HepG2 (cell line): ENCODE data around the gene THRB. TPM values are rescaled to one million over a fixed set of nuclear protein-coding genes. Genes with fewer than 3 reads are reported as not detected.

Source experiments
- ARNTL ChIP-seq: sonication (generic); formaldehyde crosslinking; IDR thresholded peaks from 2 replicates; pipeline ENCODE4 v1.4.0; 2020; ENCODE audit warnings: mild to moderate bottlenecking, missing genetic modification reagents
- FLYWCH1 ChIP-seq: sonication (generic); formaldehyde crosslinking; IDR thresholded peaks from 2 replicates; pipeline ENCODE4 v1.8.1; 2023; ENCODE audit warnings: mild to moderate bottlenecking, missing genetic modification reagents
- GFI1 ChIP-seq: sonication (generic); formaldehyde crosslinking; IDR thresholded peaks from 2 replicates; pipeline ENCODE4 v1.5.0; 2020; ENCODE audit warnings: missing genetic modification reagents, mild to moderate bottlenecking, borderline replicate concordance
- HNRNPLL ChIP-seq: fragments of 200-400 bp; formaldehyde crosslinking; IDR thresholded peaks from 2 replicates; pipeline ENCODE4 v1.6.1; 2017; ENCODE audit warnings: mild to moderate bottlenecking, low read depth, low read length; ENCODE audit not compliant: poor library complexity, severe bottlenecking
- MTERF4 ChIP-seq: sonication (generic); formaldehyde crosslinking; IDR thresholded peaks from 2 replicates; pipeline ENCODE4 v1.8.0; 2023; ENCODE audit warnings: mild to moderate bottlenecking, missing genetic modification reagents
- MXD3 ChIP-seq: IDR thresholded peaks from 2 replicates; pipeline ENCODE4 v1.6.1; 2016; ENCODE audit warnings: mild to moderate bottlenecking, missing biosample characterization, missing genetic modification reagents
- NCOA1 ChIP-seq: sonication (generic); formaldehyde crosslinking; IDR thresholded peaks from 2 replicates; pipeline ENCODE4 v1.9.0; 2021; ENCODE audit warnings: missing genetic modification reagents
- POLR2A ChIP-seq, 2 experiments: IDR thresholded peaks; 2 replicates each; pipeline ENCODE4 v1.6.1; 2011; ENCODE audit warnings: low read depth in 2 of 2, low read length in 2 of 2, mild to moderate bottlenecking in 1 of 2, moderate library complexity in 1 of 2; ENCODE audit not compliant: insufficient read depth in 1 of 2
- PTBP1 ChIP-seq: fragments of 200-400 bp; formaldehyde crosslinking; IDR thresholded peaks from 2 replicates; pipeline ENCODE4 v1.6.1; 2018; ENCODE audit warnings: low read length, low read depth; ENCODE audit not compliant: poor library complexity, severe bottlenecking
- ZNF207 ChIP-seq: fragments of 450-650 bp; IDR thresholded peaks from 2 replicates; pipeline ENCODE4 v1.6.1; 2016; ENCODE audit warnings: antibody characterized with exemption, borderline replicate concordance
- ZNF276 ChIP-seq: sonication (generic); formaldehyde crosslinking; IDR thresholded peaks from 2 replicates; pipeline ENCODE4 v1.4.0; 2020; ENCODE audit warnings: mild to moderate bottlenecking, low read depth, missing genetic modification reagents
- ZNF329 ChIP-seq: sonication (generic); formaldehyde crosslinking; IDR thresholded peaks from 2 replicates; pipeline ENCODE4 v1.9.0; 2021; ENCODE audit warnings: low read depth, mild to moderate bottlenecking, missing genetic modification reagents
- ZNF570 ChIP-seq: sonication (generic); formaldehyde crosslinking; IDR thresholded peaks from 2 replicates; pipeline ENCODE4 v1.4.0; 2020; ENCODE audit warnings: mild to moderate bottlenecking, missing genetic modification reagents, borderline replicate concordance
- ZNF580 ChIP-seq: IDR thresholded peaks from 2 replicates; pipeline ENCODE4 v1.6.1; 2016; ENCODE audit warnings: low read depth, borderline replicate concordance
- ZNF766 ChIP-seq: sonication (generic); formaldehyde crosslinking; IDR thresholded peaks from 2 replicates; pipeline ENCODE4 v1.5.0; 2020; ENCODE audit warnings: missing genetic modification reagents, borderline replicate concordance
- polyA plus RNA-seq, 8 experiments: library from polyadenylated mRNA; depleted of rRNA in 3 of 8; stranded (reverse) in 7 of 8; unstranded in 1 of 8; fragments of >200 nt; fragmentation: Illumina TruSeq in 4 of 8; extraction: Trizol in 4 of 8; gene quantifications; 2 replicates each; pipeline versions ENCODE4 v1.2.1 to v1.2.3, GENCODE V29; 2011 to 2016; ENCODE audit warnings: low read depth in 4 of 8, missing spikeins in 1 of 8, mixed read lengths in 1 of 8; ENCODE audit not compliant: insufficient read depth in 1 of 8
- total RNA-seq, 5 experiments: library from RNA; depleted of rRNA; stranded (reverse); fragments of >200 nt; fragmentation: Illumina TruSeq; extraction: Trizol; gene quantifications; 2 replicates each; pipeline ENCODE4 v1.2.3, GENCODE V29; 2016; ENCODE audit warnings: low read depth in 1 of 5
- TF ChIP-seq, protein P1 (sequence below): sonication (generic); formaldehyde crosslinking; IDR thresholded peaks from 2 replicates; pipeline ENCODE4 v1.5.1; 2020; ENCODE audit warnings: mild to moderate bottlenecking, missing genetic modification reagents, moderate library complexity

THRB gene
- total and polyA plus RNA-seq, 2 of the 13 experiments (the other 11 are each of a cell fraction or from before 2014, with no cell fraction given) = 4.7 to 22.7 TPM

DNA sequence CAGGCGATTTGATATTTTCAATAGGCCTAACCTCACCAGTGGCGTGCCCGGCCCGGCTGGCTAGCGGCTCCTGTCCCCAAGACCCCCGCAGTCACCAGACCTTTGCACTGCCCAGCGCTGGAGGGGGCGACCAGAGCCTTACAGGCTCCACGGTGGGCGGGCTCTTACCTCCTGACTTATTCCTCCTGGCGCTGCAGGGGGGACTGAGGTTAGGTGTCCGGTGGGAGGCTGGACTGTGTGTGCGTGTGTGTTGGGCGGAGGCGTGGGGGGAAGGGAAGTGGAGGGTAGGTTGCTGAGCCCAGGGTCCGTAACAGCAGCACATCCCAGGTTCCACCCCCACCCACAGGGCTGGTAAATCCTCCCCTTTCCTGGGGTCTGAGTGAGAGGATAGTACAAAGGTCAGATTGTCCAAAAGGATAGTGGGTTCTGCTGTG, 27.5 kb upstream of the THRB start (continued):
- TF ChIP-seq ZNF207 (no peak), HNRNPLL (peak; percentile 44), ARNTL (CRISPR knock-in tag) (no peak), ZNF766 (0 out of 2 replicates have a peak, but pooled peaks have one; percentile 50), PTBP1 (no peak), MTERF4 (CRISPR knock-in tag) (no peak), ZNF580 (CRISPR knock-in tag) (peak; percentile 54; the same call in 1 of the 2 replicates), FLYWCH1 (CRISPR knock-in tag) (no peak), GFI1 (CRISPR knock-in tag) (0 out of 2 replicates have a peak, but pooled peaks have one; percentile 45), ZNF329 (CRISPR knock-in tag) (no peak), POLR2A (IDR thresholded peaks at IDR 0.05; ENCODE audit: insufficient read depth in 1 of 2, low read depth in 2 of 2, low read length in 2 of 2) (peak; percentile 44 to 78; a peak in 3 of 4 replicates), ZNF276 (no peak), MXD3 (CRISPR knock-in tag) (0 out of 2 replicates have a peak, but pooled peaks have one; percentile 3), NCOA1 (CRISPR knock-in tag) (no peak), ZNF570 (CRISPR knock-in tag) (no peak)
- TF ChIP-seq, protein P1, sequence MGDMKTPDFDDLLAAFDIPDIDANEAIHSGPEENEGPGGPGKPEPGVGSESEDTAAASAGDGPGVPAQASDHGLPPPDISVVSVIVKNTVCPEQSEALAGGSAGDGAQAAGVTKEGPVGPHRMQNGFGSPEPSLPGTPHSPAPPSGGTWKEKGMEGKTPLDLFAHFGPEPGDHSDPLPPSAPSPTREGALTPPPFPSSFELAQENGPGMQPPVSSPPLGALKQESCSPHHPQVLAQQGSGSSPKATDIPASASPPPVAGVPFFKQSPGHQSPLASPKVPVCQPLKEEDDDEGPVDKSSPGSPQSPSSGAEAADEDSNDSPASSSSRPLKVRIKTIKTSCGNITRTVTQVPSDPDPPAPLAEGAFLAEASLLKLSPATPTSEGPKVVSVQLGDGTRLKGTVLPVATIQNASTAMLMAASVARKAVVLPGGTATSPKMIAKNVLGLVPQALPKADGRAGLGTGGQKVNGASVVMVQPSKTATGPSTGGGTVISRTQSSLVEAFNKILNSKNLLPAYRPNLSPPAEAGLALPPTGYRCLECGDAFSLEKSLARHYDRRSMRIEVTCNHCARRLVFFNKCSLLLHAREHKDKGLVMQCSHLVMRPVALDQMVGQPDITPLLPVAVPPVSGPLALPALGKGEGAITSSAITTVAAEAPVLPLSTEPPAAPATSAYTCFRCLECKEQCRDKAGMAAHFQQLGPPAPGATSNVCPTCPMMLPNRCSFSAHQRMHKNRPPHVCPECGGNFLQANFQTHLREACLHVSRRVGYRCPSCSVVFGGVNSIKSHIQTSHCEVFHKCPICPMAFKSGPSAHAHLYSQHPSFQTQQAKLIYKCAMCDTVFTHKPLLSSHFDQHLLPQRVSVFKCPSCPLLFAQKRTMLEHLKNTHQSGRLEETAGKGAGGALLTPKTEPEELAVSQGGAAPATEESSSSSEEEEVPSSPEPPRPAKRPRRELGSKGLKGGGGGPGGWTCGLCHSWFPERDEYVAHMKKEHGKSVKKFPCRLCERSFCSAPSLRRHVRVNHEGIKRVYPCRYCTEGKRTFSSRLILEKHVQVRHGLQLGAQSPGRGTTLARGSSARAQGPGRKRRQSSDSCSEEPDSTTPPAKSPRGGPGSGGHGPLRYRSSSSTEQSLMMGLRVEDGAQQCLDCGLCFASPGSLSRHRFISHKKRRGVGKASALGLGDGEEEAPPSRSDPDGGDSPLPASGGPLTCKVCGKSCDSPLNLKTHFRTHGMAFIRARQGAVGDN = peak; percentile 63
